Common myeloid progenitor, CD34-positive (primary cell): ENCODE measurements around the gene ADGRA1.

Experiments
- CTCF ChIA-PET: fragments of 350-600 bp; sonication (Branson Sonifier 250); formaldehyde crosslinking; loops from one replicate; lab custom pipeline; 2021; ENCODE audit warnings: antibody characterized with exemption; lab: Charles Lee
- POLR2A ChIA-PET: fragments of 350-600 bp; sonication (Branson Sonifier 250); formaldehyde crosslinking; loops from one replicate; lab custom pipeline; 2021; ENCODE audit warnings: antibody characterized with exemption; lab: Charles Lee
- DNase-seq, 3 donors: peaks; one replicate each; pipeline versions ENCODE4 v3.0.0 to v3.0.0-alpha.2; 2013
- H3K27ac ChIP-seq, 2 experiments: 1 replicate in 1 of 2; 2 replicates in 1 of 2; pipeline ENCODE4 v1.7.0; 2013; ENCODE audit warnings: inconsistent platforms in 2 of 2, low read length in 2 of 2, mild to moderate bottlenecking in 2 of 2, low read depth in 1 of 2, moderate library complexity in 1 of 2; ENCODE audit not compliant: severe bottlenecking in 2 of 2, insufficient read depth in 1 of 2, poor library complexity in 1 of 2
- H3K27me3 ChIP-seq, 5 experiments: replicated peaks in 2 of 5; 1 replicate in 3 of 5; 2 replicates in 2 of 5; pipeline versions ENCODE4 v1.6.1 to v1.7.0; 2013; ENCODE audit warnings: low read length in 4 of 5, mild to moderate bottlenecking in 2 of 5, moderate library complexity in 2 of 5, inconsistent platforms in 1 of 5; ENCODE audit not compliant: insufficient read depth in 5 of 5, control insufficient read depth in 4 of 5
- H3K36me3 ChIP-seq, 4 experiments: 1 replicate in 2 of 4; 2 replicates in 2 of 4; pipeline versions ENCODE4 v1.6.1 to v1.7.0; 2013; ENCODE audit warnings: low read length in 3 of 4, control low read depth in 1 of 4, mild to moderate bottlenecking in 1 of 4; ENCODE audit not compliant: control insufficient read depth in 4 of 4, insufficient read depth in 4 of 4
- H3K4me1 ChIP-seq, 4 experiments: 1 replicate in 3 of 4; 2 replicates in 1 of 4; pipeline versions ENCODE4 v1.6.1 to v1.7.1; 2013; ENCODE audit warnings: low read length in 3 of 4, mild to moderate bottlenecking in 3 of 4, control low read depth in 1 of 4, inconsistent platforms in 1 of 4, moderate library complexity in 1 of 4; ENCODE audit not compliant: control insufficient read depth in 4 of 4, insufficient read depth in 4 of 4; ENCODE audit errors: control extremely low read depth in 1 of 4
- H3K4me3 ChIP-seq, 7 experiments: 1 replicate in 4 of 7; 2 replicates in 3 of 7; pipeline versions ENCODE4 v1.5.1 to v1.7.0; 2013; ENCODE audit warnings: mild to moderate bottlenecking in 7 of 7, low read length in 6 of 7, moderate library complexity in 6 of 7, inconsistent platforms in 2 of 7, low read depth in 2 of 7, control low read depth in 1 of 7; ENCODE audit not compliant: insufficient read depth in 4 of 7, control insufficient read depth in 1 of 7; ENCODE audit errors: extremely low read depth in 1 of 7
- H3K9me3 ChIP-seq, 5 experiments: 1 replicate in 4 of 5; 2 replicates in 1 of 5; pipeline versions ENCODE4 v1.6.1 to v1.7.1; 2013; ENCODE audit warnings: low read length in 4 of 5, mild to moderate bottlenecking in 2 of 5, inconsistent platforms in 1 of 5, low read depth in 1 of 5, moderate library complexity in 1 of 5; ENCODE audit not compliant: control insufficient read depth in 4 of 5, insufficient read depth in 2 of 5; ENCODE audit errors: control extremely low read depth in 1 of 5
- WGBS: methylation state at CpG from one replicate; pipeline ENCODE4 v1.1.5; 2013; ENCODE audit not compliant: insufficient coverage; 5-methylcytosine and 5-hydroxymethylcytosine counted together

The ADGRA1 gene

GRCh38 chr10:133127291-133128125, 39.8 kb downstream of the ADGRA1 start:
- POLR2A ChIA-PET: no interaction called here

GRCh38 chr10:133128126-133129070, 40.7 kb downstream of the ADGRA1 start:
- H3K27ac ChIP-seq: no peak overlapping the region
- DNase-seq: no peak
- no peak overlapping the region for H3K4me3 ChIP-seq
- POLR2A ChIA-PET: no interaction called here
- H3K9me3 ChIP-seq: no peaks in the 10 kb centered on the region
- peaks cover 0 to 30% (median 9%) of the 10 kb centered on the region in 5 experiments for H3K27me3 ChIP-seq
- CTCF ChIA-PET: interaction anchor here (0.9 to 1.6 kb wide), 3 partner anchors 15 to 224 kb away, joined by 3 to 4 read pairs (median 3); no protein-coding TSS in a partner anchor
- 96% methylated on average over 82 of the region's 83 CpGs for WGBS
- H3K36me3 ChIP-seq: no peaks in the 10 kb centered on the region
- peaks cover 0 to 4% (median under 1%) of the 10 kb centered on the region in 4 experiments for H3K4me1 ChIP-seq

More at GRCh38 chr10:133127291-133128125, 39.8 kb downstream of the ADGRA1 start:
- Histone ChIP-seq H3K27ac (no peak overlapping the region), H3K4me1 (peaks cover 0 to 11% (median 9%) of the 10 kb centered on the region in 4 experiments), H3K27me3 (peaks cover 0 to 39% (median 9%) of the 10 kb centered on the region in 5 experiments), H3K36me3 (no peaks in the 10 kb centered on the region), H3K9me3 (no peaks in the 10 kb centered on the region), H3K4me3 (no peak overlapping the region)
- WGBS: 91% methylated on average over 15 of the region's 36 CpGs
- DNase-seq: no peak
- CTCF ChIA-PET: interaction anchor here (0.9 to 1.6 kb wide), 3 partner anchors 13 to 225 kb away, joined by 3 to 4 read pairs (median 4); no protein-coding TSS in a partner anchor

- Histone ChIP-seq H3K27me3 (peaks cover 0 to 22% (median 5%) of the 10 kb centered on the region in 5 experiments), H3K27ac (no peak overlapping the region), H3K36me3 (no peaks in the 10 kb centered on the region), H3K9me3 (no peaks in the 10 kb centered on the region), H3K4me3 (no peak overlapping the region), H3K4me1 (no peaks in the 10 kb centered on the region)
- no peak for DNase-seq
- CTCF ChIA-PET: interaction anchor here (0.9 to 1.4 kb wide), 2 partner anchors 14 to 225 kb away, joined by 3 read pairs; no protein-coding TSS in a partner anchor
- POLR2A ChIA-PET: no interaction called here
- 94% methylated on average over 33 of the region's 39 CpGs for WGBS
Measured at GRCh38 chr10:133129071-133129858, 41.5 kb downstream of the ADGRA1 start.

GRCh38 chr10:133129859-133130495, 42.3 kb downstream of the ADGRA1 start:
- ChIA-PET CTCF (no interaction called here), POLR2A (no interaction called here)
- no peaks in the 10 kb centered on the region for H3K36me3 ChIP-seq
- 78% methylated on average over 10 of the region's 20 CpGs for WGBS
- H3K4me3 ChIP-seq: no peak overlapping the region
- no peak overlapping the region for H3K27ac ChIP-seq
- DNase-seq: no peak
- H3K9me3 ChIP-seq: no peaks in the 10 kb centered on the region
- no peaks in the 10 kb centered on the region for H3K4me1 ChIP-seq
- peaks cover 0 to 18% (median 2%) of the 10 kb centered on the region in 5 experiments for H3K27me3 ChIP-seq

GRCh38 chr10:133130602-133131001, 42.9 kb downstream of the ADGRA1 start:
- Histone ChIP-seq H3K27me3 (peaks cover 0 to 17% (median 0%) of the 10 kb centered on the region in 5 experiments), H3K36me3 (no peaks in the 10 kb centered on the region), H3K9me3 (no peaks in the 10 kb centered on the region), H3K27ac (no peak overlapping the region), H3K4me3 (no peak overlapping the region), H3K4me1 (no peaks in the 10 kb centered on the region)
- POLR2A ChIA-PET: no interaction called here
- no peak for DNase-seq
- CTCF ChIA-PET: no interaction called here
- 86% methylated on average over 11 of the region's 11 CpGs for WGBS

DNA sequence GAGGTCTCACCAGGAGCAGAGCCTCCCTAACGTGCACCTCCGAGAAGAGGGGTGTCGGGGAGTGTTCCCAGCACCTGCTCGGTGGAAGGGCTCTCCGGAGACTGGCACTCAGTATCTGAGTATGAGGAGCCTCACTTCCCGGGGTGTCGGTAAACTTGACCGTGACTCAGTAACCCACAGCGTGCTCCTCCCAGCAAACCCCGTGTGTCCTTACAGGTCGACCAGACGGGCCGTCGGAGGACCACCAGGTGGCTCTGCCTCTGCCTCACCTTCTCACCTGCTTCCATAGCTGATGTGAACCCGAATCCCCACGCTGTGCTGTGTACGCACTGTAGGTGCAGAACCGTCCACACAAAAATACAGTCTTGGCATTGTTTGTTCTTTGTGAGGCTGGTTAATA, 43.3 kb downstream of the ADGRA1 start:
- WGBS: 83% methylated on average over 15 of the region's 18 CpGs
- H3K4me3 ChIP-seq: no peak overlapping the region
- ChIA-PET CTCF (no interaction called here), POLR2A (no interaction called here)
- H3K27ac ChIP-seq: no peak overlapping the region
- DNase-seq: no peak
- no peaks in the 10 kb centered on the region for H3K4me1 ChIP-seq
- H3K36me3 ChIP-seq: no peaks in the 10 kb centered on the region
- peaks cover 0 to 12% (median 0%) of the 10 kb centered on the region in 5 experiments for H3K27me3 ChIP-seq
- H3K9me3 ChIP-seq: no peaks in the 10 kb centered on the region
